Smooth muscle cell (in vitro differentiated cells): ENCODE results near the gene TTC28. TPM values are rescaled to one million over a fixed set of nuclear protein-coding genes. Genes with fewer than 3 reads are reported as not detected.

Source experiments
- DNase-seq: peaks from one replicate; lab custom pipeline; 2025; ENCODE audit not compliant: unreplicated experiment; lab: John Stamatoyannopoulos, UW
- H2AFZ ChIP-seq: fragments of 200-600 bp; sonication (generic); 2 replicates; pipeline ENCODE4 v1.6.0; 2016; ENCODE audit warnings: antibody characterized with exemption, low read depth, mild to moderate bottlenecking
- H3F3A ChIP-seq: fragments of 200-600 bp; sonication (generic); 2 replicates; pipeline ENCODE4 v1.6.0; 2017; ENCODE audit warnings: antibody characterized with exemption, low read depth
- H3K27ac ChIP-seq: fragments of 200-600 bp; sonication (generic); 2 replicates; pipeline ENCODE4 v1.5.1; 2016; ENCODE audit warnings: low read depth, mild to moderate bottlenecking
- H3K27me3 ChIP-seq: fragments of 200-600 bp; sonication (generic); 2 replicates; pipeline ENCODE4 v1.6.1; 2016; ENCODE audit warnings: low read depth, mild to moderate bottlenecking
- H3K36me3 ChIP-seq: fragments of 200-600 bp; sonication (generic); 2 replicates; pipeline ENCODE4 v1.5.1; 2016; ENCODE audit warnings: low read depth
- H3K4me1 ChIP-seq: fragments of 200-600 bp; sonication (generic); 2 replicates; pipeline ENCODE4 v1.5.1; 2016; ENCODE audit warnings: low read depth
- H3K4me2 ChIP-seq: fragments of 200-600 bp; sonication (generic); 2 replicates; pipeline ENCODE4 v1.6.0; 2016; ENCODE audit warnings: mild to moderate bottlenecking
- H3K4me3 ChIP-seq: fragments of 200-600 bp; sonication (generic); 2 replicates; pipeline ENCODE4 v1.5.1; 2016; ENCODE audit warnings: mild to moderate bottlenecking
- H3K79me2 ChIP-seq: fragments of 200-600 bp; sonication (generic); 2 replicates; pipeline ENCODE4 v1.6.0; 2016; ENCODE audit warnings: low read depth, mild to moderate bottlenecking
- H3K9ac ChIP-seq: fragments of 200-600 bp; sonication (generic); 2 replicates; pipeline ENCODE4 v1.6.0; 2016; ENCODE audit warnings: low read depth
- H3K9me3 ChIP-seq: fragments of 200-600 bp; sonication (generic); replicated peaks from 2 replicates; pipeline ENCODE4 v1.5.1; 2016; ENCODE audit warnings: low read depth
- H4K20me1 ChIP-seq: fragments of 200-600 bp; sonication (generic); 2 replicates; pipeline ENCODE4 v1.6.0; 2016; ENCODE audit warnings: low read depth
- CTCF ChIP-seq: fragments of 200-600 bp; sonication (generic); IDR thresholded peaks from 2 replicates; pipeline ENCODE4 v1.5.1; 2017; ENCODE audit warnings: borderline replicate concordance, mild to moderate bottlenecking, antibody characterized with exemption; ENCODE audit not compliant: insufficient read depth, poor library complexity, severe bottlenecking
- WGBS: methylation state at CpG from one replicate; pipeline ENCODE4 v1.1.7; 2016; ENCODE audit warnings: low lambda C conversion rate; 5-methylcytosine and 5-hydroxymethylcytosine counted together
- polyA plus RNA-seq: library from polyadenylated mRNA; unstranded; fragments of >200 nt; fragmentation: Nextera tagmentation; extraction: Ambion mirVana; gene quantifications from 2 replicates; pipeline ENCODE4 v1.2.1, GENCODE V29; 2016
- total RNA-seq: library from RNA; depleted of rRNA; stranded (reverse); fragments of >200 nt; gene quantifications from 2 replicates; pipeline ENCODE4 v1.2.3, GENCODE V29; 2014

Gene TTC28
- total and polyA plus RNA-seq, 2 experiments from 2014 or later = 6.3 to 17.9 TPM

- no peaks in the 10 kb centered on the region for H3K9me3 ChIP-seq
- H2AFZ ChIP-seq = no peak overlapping the region
- H3K36me3 ChIP-seq = no peaks in the 10 kb centered on the region
- H3K4me2 ChIP-seq = no peak overlapping the region
- no peak overlapping the region for H3K9ac ChIP-seq
- H3K4me1 ChIP-seq = no peaks in the 10 kb centered on the region
- H3F3A ChIP-seq = no peaks in the 10 kb centered on the region
- H3K27ac ChIP-seq = no peak overlapping the region
- DNase-seq = no peak
- TF ChIP-seq CTCF = no peak
- H3K27me3 ChIP-seq = no peaks in the 10 kb centered on the region
- 97% methylated on average over 4 of the region's 4 CpGs for WGBS
- H4K20me1 ChIP-seq = no peaks in the 10 kb centered on the region
- H3K79me2 ChIP-seq = no peaks in the 10 kb centered on the region
- H3K4me3 ChIP-seq = no peak overlapping the region
These were observed 272.0 kb downstream of the TTC28 start for GRCh38 chr22:28407645-28408044.

- H4K20me1 ChIP-seq = no peaks in the 10 kb centered on the region
- H3K9me3 ChIP-seq = no peaks in the 10 kb centered on the region
- no peak overlapping the region for H3K27ac ChIP-seq
- TF ChIP-seq CTCF = no peak
- H3K27me3 ChIP-seq = no peaks in the 10 kb centered on the region
- H3K4me2 ChIP-seq = no peak overlapping the region
- H3F3A ChIP-seq = no peaks in the 10 kb centered on the region
- no peak overlapping the region for H2AFZ ChIP-seq
- no peaks in the 10 kb centered on the region for H3K36me3 ChIP-seq
- no peaks in the 10 kb centered on the region for H3K4me1 ChIP-seq
- no peaks in the 10 kb centered on the region for H3K79me2 ChIP-seq
- H3K9ac ChIP-seq = no peak overlapping the region
- no peak overlapping the region for H3K4me3 ChIP-seq
- DNase-seq = no peak
- 64% methylated on average over 3 of the region's 3 CpGs for WGBS
These were observed 273.4 kb downstream of the TTC28 start for GRCh38 chr22:28406246-28406645.

GRCh38 chr22:28405588-28405987 is 274.1 kb downstream of the TTC28 start:
- Histone ChIP-seq H3K27ac (no peak overlapping the region), H2AFZ (no peak overlapping the region), H3K4me2 (no peak overlapping the region), H3K79me2 (no peaks in the 10 kb centered on the region), H3K27me3 (no peaks in the 10 kb centered on the region), H3K4me1 (no peaks in the 10 kb centered on the region), H3K4me3 (no peak overlapping the region), H3K36me3 (no peaks in the 10 kb centered on the region), H4K20me1 (no peaks in the 10 kb centered on the region), H3K9me3 (no peaks in the 10 kb centered on the region), H3F3A (no peaks in the 10 kb centered on the region), H3K9ac (no peak overlapping the region)
- TF ChIP-seq CTCF = no peak
- no peak for DNase-seq

- H3K79me2 ChIP-seq = no peaks in the 10 kb centered on the region
- no peak overlapping the region for H2AFZ ChIP-seq
- no peaks in the 10 kb centered on the region for H4K20me1 ChIP-seq
- no peak overlapping the region for H3K4me3 ChIP-seq
- H3K9me3 ChIP-seq = no peaks in the 10 kb centered on the region
- H3K9ac ChIP-seq = no peak overlapping the region
- H3K4me2 ChIP-seq = no peak overlapping the region
- no peaks in the 10 kb centered on the region for H3K4me1 ChIP-seq
- no peak overlapping the region for H3K27ac ChIP-seq
- no peaks in the 10 kb centered on the region for H3K27me3 ChIP-seq
- TF ChIP-seq CTCF = no peak
- peaks cover 2% of the 10 kb centered on the region for H3F3A ChIP-seq
- DNase-seq = no peak
- WGBS = 95% methylated on average over 5 of the region's 5 CpGs
- H3K36me3 ChIP-seq = no peaks in the 10 kb centered on the region
These were observed 277.1 kb downstream of the TTC28 start for GRCh38 chr22:28402539-28402938.
